HuH-7 (cell line): ENCODE data around the gene MAML3.

Experiments used
- DNase-seq: peaks from one replicate; pipeline ENCODE4 v3.0.0; 2011; ENCODE audit warnings: low spot score

MAML3 gene

DNA sequence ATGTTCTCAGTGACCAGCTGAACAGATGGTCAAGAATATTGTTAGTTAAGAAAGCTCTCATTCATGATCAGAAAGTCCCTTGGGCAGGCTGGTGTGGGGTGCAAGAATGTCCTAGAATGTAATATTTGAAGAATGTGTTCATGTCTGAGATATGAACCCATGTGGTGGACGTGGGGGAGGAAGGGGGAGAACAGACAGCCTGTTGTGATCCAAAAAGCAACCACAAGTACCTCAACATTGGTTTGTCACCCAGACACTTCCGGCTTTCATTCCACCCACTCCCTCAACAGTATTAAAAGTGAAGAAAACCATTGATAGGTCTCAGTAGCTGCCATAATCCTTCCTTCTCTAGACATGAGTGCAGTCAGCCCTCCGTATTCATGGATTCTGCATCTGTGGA, 82.2 kb downstream of the MAML3 start:
- DNase-seq = no peak

DNA sequence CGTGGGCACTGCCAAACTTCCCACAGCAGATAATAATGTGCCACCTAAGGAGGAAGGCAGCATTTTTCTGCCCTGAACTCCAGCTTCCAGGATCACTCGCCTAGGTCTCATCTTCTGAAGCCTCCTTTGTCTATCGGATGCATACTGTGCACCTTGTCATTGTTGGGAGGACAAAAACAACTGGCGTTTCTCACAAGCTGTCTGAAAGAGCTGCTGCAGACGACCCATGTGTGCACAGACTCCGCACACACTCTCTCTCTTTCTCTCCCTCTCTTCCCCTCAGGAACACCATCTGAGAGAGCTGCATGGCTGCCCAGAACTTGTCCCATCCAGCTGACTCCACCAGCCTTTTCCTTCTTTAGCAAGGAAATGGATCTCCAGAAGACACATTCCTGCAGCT, 83.0 kb downstream of the MAML3 start:
- DNase-seq = no peak

DNA sequence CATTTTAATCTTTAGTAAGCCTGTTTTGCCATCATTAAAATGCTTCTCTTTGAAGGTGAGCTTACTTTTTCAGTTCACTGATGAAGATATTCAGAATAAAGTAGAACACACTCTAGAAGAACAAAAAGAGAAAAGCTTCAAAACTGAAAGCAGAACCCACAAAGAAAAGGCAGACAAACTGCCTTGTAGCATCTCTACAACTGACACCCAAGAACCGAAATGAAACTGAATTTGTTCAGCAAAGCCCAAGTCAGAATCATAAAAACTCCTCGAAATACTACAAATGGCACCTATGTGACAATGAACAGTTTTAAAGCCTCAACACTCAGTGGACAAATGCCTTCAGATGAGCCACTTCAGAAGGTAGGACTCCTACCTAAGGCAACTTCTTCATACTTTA, 83.6 kb downstream of the MAML3 start:
- DNase-seq = no peak

DNA sequence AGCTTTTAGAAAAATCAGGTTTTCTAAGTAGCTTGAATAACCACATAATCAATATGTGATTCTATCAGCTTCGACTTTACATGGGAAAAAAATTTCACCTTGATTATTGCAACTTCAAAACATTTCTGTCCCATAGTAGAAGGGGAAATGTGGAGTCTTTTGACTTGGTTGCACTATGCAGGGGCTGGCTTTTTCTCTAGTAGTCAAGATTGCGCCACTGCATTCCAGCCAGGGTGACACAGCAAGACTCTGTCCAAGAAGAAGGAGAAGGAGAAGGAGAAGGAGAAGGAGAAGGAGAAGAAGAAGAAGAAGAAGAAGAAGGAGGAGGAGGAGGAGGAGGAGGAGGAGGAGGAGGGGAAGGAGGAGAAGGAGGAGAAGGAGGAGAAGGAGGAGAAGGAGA, 84.9 kb downstream of the MAML3 start:
- DNase-seq = no peak

DNA sequence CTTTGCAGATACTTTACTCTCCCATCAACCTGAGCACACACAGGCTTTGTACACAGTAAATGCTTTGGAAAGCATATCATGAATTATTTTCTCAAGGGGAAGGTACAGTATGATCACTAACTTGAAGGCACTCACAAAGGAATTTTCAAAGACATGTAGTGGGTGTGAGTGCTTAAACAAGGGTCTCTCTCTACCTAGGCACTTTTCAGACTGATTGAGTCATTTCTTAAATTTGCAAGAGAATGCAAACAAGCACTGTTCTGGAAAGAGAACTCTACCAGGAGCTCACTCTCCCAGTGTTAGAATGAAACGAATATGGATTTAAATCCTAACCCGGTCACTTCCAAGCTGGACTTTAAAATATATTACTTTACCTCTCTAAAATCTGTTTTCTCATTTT, 85.7 kb downstream of the MAML3 start:
- DNase-seq = no peak

DNA sequence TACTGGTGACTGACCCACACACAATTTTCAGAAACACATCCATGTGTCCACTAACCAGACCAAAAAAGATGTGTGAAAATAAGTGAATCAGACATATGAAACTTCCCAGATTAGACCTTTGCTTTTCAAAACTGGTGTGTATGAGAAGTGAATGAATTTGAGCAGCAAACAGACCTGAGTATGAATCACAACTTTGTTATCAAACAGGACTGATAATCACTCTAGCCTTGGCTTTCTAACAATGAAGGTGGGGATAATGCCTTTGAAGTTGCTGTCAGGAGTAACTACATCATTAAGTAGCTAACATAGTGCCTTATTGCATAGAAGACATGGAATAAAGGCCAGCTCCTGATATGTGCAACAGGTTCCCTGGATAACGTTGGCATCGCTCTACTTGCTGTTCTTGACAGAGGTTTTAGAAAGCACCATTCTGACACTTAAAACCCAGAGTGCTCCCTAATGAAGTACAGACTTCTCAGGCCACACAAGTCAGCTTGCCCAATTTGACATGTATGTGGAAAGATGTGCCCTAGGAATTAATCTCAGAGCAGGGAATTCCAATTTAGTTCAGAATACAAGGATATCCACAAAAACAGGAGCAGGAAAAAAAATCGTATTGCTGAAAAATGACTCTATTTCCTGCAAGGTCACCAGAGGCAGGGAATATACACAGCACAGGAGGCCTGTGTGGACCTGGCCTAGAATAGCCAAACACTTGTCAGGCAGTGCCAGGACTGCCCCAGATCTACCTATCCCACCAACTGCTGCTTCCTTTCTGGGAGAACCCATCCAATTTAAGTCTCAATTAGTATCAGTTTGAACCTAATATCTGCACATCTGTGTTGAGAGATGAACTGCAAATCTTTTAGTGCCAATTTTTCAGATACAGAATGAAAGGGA, 87.7 kb downstream of the MAML3 start:
- no peak for DNase-seq

DNA sequence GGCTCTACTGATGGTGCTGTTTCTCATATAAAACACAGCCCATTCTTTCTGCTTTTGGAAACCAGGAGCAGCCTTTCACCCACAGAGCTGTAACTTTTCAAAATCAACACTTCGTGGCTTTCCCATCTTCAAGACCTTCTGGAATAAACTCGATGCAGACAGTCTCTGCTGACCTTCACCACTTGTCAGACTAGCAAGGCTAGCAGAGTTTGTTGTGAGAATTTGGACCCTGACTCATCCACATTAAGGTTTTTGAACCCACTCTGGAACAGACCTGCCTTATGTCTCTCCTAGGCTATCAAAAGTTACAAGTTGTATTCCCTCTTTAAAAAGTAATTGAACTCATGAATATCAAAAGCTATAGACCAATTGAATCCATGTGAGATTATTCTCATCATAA, 88.6 kb downstream of the MAML3 start:
- DNase-seq = no peak

DNA sequence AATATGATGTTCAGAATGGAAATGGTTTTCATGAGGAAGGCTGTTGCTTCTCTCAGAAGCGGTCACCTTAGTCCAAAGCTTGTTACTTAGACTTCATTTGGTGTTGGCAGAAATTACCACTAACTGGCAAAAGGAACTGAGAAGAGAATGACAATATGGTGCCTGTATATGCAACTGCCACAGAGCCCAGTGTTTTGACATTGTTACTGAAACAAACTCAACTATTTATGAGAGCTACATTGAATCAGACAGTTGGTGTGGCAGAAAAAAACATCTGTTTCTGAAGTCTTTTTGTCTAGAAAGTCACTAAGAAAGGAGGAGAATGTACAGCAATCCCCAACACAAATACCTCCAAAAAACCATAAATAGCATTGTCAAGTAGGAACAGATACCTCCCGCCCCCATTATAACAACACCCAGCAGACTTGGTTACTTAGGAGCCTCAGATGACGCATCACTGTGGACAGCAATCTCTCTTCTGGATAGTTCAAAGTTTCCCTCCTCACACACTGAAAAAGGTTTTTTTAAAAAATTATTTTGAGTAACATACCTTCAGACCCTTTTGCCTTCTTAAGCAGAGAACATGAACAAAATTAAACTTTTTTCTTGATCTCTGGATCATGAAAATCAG, 92.2 kb downstream of the MAML3 start:
- DNase-seq = no peak

DNA sequence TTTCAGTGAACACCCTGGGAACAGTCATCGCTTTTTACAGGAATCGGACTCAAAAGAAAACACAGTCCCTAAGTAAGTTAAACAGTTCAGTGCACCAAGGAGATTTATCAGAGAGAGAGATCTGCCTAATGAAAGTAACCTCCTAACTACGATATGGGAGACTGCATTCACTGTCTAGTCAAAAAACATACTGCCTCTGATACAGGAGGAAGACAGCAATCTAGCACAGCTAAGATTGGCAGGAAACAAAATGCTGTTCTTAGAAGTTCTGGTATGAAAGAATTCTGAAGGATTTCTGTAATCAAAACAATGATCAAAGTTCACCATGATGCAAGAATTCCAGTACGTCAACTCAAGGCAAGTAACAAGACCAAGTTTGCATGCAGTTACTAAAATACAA, 92.8 kb downstream of the MAML3 start:
- no peak for DNase-seq

DNA sequence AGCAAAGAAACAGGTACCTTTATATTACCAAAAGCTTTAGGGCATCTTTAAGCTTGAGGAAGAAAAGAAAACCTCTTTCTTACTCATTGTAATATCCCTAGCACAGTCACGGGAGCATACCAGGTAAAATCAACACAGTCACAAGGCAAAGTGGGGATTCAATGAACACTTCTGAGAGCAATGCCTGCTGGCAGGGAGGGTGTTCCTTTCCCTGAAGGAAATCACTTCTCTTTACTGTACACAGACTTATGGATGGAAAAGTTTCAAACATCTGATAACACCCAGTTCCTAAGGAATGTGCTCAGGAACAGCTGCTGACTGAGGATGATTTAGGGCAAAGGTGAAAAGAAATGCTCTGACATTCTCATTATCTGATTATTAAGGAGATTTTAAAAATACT, 94.8 kb downstream of the MAML3 start:
- no peak for DNase-seq

DNA sequence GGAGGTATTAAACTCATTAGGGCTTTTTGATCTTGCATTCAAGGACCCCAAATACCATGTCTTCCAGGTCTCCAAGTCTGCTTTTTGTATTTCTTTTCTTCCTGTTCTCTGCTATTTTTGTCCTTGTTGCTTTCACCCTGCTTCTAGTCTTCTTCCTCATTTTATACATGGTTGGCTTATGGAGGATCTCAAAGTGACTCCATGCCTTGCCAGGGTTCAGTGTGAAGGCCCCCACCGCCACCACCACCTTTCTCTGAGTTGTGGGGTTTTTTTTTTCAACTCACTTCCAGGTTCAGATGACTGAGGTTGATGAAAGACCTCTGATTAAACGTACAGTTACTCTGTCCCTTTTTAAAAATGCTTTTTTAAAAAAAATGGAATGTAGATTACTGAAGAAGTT, 96.3 kb downstream of the MAML3 start:
- no peak for DNase-seq

DNA sequence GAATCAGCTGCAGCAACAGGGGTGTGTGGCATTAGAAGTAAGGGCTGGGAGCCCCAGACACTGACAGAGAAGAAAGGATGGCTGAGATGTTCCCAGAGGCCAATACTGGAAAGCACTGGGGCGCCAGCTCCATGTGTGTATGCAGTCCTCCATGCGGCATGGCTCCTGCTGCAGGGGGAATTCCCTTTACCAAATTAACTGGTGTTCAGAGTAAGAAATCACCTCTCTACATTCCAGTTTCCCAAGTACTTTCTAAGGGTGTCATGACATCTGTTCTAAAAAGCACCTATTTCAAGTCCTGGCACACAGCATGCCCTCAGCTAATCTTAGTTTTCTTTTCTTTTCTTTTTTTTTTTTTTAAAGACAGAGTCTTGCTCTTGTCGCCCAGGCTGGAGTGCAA, 98.0 kb downstream of the MAML3 start:
- no peak for DNase-seq

DNA sequence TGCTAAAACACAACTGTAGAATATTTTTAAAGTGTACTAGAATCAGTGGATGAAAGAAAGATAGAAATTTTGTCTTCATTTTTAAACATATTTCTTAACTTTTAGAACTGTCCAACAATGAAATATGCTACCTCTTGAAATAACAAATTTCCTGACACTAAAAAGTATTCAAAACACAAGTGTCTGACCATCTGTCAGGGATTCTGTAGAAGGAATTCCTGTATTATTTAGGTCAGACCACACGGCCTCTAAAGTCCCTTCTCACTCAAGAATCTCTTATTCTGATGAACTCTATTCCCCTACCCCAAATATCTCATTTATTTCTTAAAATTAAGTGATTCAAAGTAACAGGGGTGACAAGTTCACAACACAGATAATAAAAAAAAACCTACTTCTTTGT, 99.1 kb downstream of the MAML3 start:
- no peak for DNase-seq

DNA sequence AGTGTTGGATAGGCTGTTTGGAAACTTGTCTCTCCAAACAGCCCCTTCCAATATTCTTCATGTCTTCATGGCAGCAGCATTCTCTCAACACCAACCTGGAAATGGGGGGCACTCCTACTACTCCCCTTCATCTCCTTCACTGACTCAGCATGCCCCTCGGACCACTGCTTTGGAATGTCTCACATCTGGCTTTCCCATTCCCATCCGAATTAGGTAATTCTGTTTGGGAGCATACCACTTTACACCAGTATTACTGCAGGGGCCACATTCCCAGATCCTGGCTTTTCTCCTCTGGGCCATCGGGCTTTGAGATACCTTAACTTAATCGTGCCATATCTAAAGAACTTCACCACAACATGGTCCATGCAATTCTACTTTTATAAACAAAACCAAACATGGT, 100.8 kb downstream of the MAML3 start:
- DNase-seq = no peak

DNA sequence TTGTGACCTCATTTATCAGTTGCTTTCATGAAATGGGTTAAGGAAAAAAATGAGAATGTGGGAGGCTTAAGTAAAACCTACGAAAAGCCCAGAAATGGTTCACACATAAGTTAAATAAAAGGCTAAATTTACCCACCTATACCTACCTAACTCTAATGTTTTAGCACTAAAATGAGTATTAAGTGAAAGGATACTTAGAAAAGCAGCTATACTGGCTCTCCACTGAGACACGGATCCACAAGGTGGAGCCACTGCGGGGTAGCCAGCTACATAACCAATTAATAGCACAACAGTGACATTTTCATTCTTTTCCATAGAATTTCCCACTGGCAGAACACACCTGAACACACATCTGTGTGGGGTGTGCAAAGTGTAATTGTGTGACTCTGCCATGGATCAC, 101.9 kb downstream of the MAML3 start:
- no peak for DNase-seq

DNA sequence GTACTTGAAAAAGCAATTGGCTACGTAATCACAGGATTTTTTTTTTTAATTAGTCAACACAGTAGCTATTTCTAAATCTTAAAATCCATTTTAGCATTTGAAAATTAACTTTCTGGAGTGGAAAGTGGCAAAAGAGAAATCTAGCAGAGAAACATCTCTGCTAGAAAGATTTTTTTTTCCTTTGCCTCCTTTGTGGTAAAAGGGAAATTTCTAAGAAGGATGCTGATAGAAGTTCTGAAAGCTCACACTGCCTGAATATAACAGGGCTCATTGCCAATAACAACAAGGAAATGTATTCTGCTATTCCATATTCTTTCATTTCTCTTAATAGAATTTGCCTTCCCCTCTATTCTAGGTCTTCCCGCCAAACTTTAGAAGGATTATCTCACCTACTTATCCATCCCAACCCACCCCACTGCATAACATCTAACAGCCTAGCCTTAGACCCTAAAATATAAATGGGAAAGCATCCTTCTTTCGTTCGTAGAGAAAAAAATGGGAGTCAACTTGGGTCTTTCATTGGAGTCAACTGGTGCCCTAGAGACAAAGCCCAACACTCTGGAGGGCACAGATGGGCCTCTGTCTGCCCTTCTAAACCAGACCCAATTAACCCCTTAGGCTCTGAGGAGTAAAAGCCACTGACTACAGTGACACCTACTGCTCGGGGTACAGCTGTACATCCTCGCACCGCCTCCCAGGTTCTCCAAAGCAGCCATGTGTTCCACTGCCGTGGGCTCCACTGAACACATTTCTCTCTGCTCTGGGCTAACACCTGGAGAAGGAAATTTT, 103.9 kb downstream of the MAML3 start:
- DNase-seq = peak; percentile 21

DNA sequence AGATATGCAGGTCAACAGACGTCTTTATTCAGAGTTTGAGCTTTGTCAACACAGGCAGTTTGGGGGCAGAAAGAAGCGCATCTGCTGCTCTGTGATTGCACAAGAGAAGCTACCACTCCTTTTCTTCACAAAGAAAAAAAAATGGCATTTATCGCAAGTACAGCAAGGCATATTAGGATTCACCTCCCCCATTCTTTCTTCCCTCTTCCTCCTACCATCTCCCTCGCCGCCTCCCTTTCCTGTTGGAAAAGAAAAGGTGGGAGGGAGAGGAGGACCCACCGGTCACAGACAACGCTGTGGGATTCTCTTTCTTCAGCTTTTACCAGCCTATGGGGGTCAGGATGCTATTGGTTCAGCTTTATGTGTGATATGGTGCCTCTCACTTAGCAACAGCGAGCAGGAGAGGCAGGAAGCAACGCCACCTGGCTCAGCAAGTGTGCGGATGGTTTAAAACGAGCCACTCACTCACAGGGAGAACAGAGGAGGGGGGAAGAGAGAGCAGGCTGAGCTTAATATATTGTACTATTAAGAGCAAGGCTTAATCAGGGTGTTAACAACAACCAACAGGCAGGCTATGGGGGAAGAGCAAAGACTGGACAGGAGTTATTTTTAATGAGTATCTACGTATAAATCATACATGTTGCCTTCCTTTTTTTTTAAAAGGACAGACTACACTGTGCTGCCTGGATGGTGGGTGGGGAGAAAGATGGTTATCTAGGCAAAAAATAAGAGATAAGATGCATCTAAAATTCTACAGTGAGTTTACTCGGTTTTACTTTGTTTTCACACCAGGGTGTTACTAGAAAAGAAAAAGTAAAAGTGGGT, 104.7 kb downstream of the MAML3 start:
- DNase-seq = peak; percentile 34

DNA sequence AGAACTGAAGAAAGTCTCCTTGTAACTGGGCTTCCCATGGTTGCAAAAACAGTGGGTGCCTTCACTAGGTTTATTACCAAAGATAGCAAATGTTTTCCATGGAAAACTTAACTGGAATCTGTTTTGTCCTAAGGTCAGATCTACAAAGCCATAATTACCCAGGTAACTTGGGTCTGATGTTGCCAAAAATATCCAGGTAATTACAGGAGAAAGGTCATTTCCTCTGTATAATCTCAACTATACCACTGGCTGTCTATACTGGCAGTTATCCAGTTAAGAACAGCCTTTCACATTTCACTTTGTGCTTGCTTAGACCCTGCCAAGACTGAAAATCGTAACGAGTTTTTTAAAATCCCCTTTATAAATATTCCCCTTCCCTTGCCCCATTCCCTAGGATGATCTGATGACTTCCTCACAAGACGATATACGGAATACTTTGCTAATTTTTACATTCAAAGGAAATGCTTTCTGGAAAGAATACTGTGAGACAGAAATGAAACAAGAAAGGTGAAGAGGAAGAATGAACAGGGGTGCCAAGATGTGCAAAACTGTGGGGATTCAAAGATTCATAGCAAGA, 105.5 kb downstream of the MAML3 start:
- DNase-seq = no peak

DNA sequence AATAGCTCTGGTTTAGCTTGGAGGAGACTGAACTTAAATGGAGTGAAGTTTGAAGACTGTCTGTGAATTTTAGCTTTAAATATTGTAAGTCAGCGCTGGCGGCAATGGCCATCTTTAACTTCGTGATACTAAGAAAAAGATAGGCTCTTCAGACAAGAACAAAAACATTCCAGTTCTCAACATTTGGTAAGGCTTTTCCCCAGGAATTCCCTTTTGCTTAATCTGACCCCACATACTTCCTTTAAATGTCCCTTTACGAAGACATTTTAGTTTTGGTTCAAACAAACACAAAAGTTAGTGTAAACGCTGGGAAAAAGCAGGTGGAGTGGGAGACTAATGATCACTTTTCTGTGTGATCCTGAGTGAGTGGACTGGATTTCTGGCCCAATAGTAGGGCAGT, 106.2 kb downstream of the MAML3 start:
- no peak for DNase-seq

DNA sequence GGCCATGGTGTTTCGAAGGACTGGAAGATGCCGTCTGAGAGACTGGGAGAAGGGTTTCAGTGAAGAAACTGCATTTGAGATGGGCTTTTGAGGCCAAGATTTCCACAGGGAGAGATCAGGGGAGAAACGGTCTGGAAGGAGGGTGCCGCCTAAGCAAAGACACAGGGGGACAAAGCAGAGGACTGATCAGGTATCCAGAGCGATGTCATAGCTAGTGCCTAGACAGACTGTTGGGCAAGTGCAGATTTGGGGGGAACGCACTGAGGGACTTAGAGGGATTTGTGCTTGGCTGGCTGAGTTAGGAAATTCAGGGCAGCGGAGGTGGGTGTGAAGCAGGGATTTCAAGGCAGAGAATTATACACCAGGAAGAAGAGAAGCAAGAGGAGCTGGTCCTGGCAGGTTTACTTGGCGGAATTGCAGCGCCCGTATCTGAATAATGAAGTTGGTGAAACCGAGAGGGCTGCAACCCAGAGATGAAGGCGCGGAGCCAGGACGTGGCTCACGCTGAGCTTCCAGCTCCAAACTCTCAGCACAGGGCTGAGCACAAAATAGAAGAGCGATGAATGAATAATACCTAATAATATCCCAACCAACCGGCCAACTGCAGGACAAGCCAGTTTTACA, 106.9 kb downstream of the MAML3 start:
- DNase-seq = no peak

DNA sequence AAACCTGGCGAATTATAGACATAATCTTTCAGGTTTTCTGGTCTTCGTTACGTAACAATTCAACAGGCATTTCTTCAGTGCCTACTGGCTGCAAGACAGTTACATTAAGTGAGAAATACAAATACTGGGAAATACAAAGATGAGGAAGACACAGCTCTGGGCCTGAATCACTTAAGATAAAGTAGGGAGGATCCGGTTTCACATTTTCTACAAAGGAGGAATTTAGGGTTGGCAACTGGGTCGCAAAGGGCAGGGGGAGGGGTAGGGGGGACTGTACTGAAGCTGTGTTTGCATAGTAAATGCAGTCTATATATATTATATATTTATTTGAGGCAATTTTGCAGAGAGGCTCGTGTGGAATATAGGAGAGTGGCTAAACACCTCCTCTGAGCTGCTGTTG, 107.4 kb downstream of the MAML3 start:
- DNase-seq = no peak
